ENCODE data around the gene PCCA. TPM values are rescaled to one million over a fixed set of nuclear protein-coding genes. Genes with fewer than 3 reads are reported as not detected.

Gene PCCA
- total and polyA plus RNA-seq, 2 of the 13 experiments (the other 11 are each of a cell fraction or from before 2014, with no cell fraction given): 15.0 to 32.2 TPM

- TF ChIP-seq POGZ (CRISPR knock-in tag; IDR thresholded peaks at IDR 0.05): no peak
- TF ChIP-seq ZNF777 (CRISPR knock-in tag; IDR thresholded peaks at IDR 0.05): no peak
- TF ChIP-seq KLF16 (CRISPR knock-in tag; IDR thresholded peaks at IDR 0.05): 0 out of 4 replicates have a peak, but pooled peaks of 1 of the 2 experiments have one; percentile 16
- no peak for TF ChIP-seq ZNF713 (CRISPR knock-in tag; IDR thresholded peaks at IDR 0.05)
- no peak for TF ChIP-seq KLF15 (CRISPR knock-in tag; IDR thresholded peaks at IDR 0.05; ENCODE audit: borderline replicate concordance)
- no peak for TF ChIP-seq ZNF138 (CRISPR knock-in tag; IDR thresholded peaks at IDR 0.05; ENCODE audit: low read depth)
- TF ChIP-seq ZNF274 (CRISPR knock-in tag; IDR thresholded peaks at IDR 0.05): no peak
- TF ChIP-seq E2F1 (CRISPR knock-in tag; IDR thresholded peaks at IDR 0.05): no peak
- 0 out of 2 replicates have a peak, but pooled peaks have one; percentile 31 for TF ChIP-seq NR2C2 (CRISPR knock-in tag; IDR thresholded peaks at IDR 0.05; ENCODE audit: borderline replicate concordance)
- TF ChIP-seq CREB1 (IDR thresholded peaks at IDR 0.05): no peak
- no peak for TF ChIP-seq CREB1 (CRISPR knock-in tag; IDR thresholded peaks at IDR 0.05)
- TF ChIP-seq ZBED4 (CRISPR knock-in tag; IDR thresholded peaks at IDR 0.05; ENCODE audit: borderline replicate concordance): no peak
- TF ChIP-seq ZNF567 (CRISPR knock-in tag; IDR thresholded peaks at IDR 0.05; ENCODE audit: borderline replicate concordance): no peak
- TF ChIP-seq NR1H2 (CRISPR knock-in tag; IDR thresholded peaks at IDR 0.05; ENCODE audit: borderline replicate concordance, low read depth): no peak
- no peak for TF ChIP-seq ZBTB34 (CRISPR knock-in tag; IDR thresholded peaks at IDR 0.05)
- TF ChIP-seq ZSCAN12 (CRISPR knock-in tag; IDR thresholded peaks at IDR 0.05): no peak
- TF ChIP-seq ZNF547 (CRISPR knock-in tag; IDR thresholded peaks at IDR 0.05): no peak
- TF ChIP-seq RAD51 (IDR thresholded peaks at IDR 0.05; ENCODE audit: borderline replicate concordance): no peak
- no peak for TF ChIP-seq ARHGAP35 (CRISPR knock-in tag; IDR thresholded peaks at IDR 0.05; ENCODE audit: borderline replicate concordance)
- no peak for TF ChIP-seq RXRA (CRISPR knock-in tag; IDR thresholded peaks at IDR 0.05)
- TF ChIP-seq MTA3 (CRISPR knock-in tag; IDR thresholded peaks at IDR 0.05): no peak
- TF ChIP-seq KAT7 (CRISPR knock-in tag; IDR thresholded peaks at IDR 0.05; ENCODE audit: borderline replicate concordance): no peak
- TF ChIP-seq ZNF546 (CRISPR knock-in tag; conservative IDR thresholded peaks at IDR 0.05): no peak
- no peak for TF ChIP-seq ELF3 (CRISPR knock-in tag; IDR thresholded peaks at IDR 0.05)
- TF ChIP-seq KDM2A (CRISPR knock-in tag; IDR thresholded peaks at IDR 0.05; ENCODE audit: borderline replicate concordance, low read depth): no peak
- no peak for TF ChIP-seq ATF1 (CRISPR knock-in tag; IDR thresholded peaks at IDR 0.05)
Measured at GRCh38 chr13:100564444-100565223, 475.7 kb downstream of the PCCA start (continued).
